Thoracic aorta (tissue), 2 donors: ENCODE results near the gene PDZRN3. TPM values are rescaled to one million over a fixed set of nuclear protein-coding genes. Genes with fewer than 3 reads are reported as not detected.

ENCODE experiments used
- ATAC-seq: fragments of 150-250 bp; one replicate; pipeline ENCODE4 v1.8.0; 2017; ENCODE audit warnings: low read depth; ENCODE audit not compliant: insufficient number of reproducible peaks, low FRiP score
- DNase-seq: peaks from one replicate; pipeline ENCODE4 v3.0.0-alpha.2; 2020; ENCODE audit warnings: low spot score
- H3K27ac ChIP-seq, 2 donors: fragments of 200-600 bp; sonication (generic); 1 replicate in 1 of 2; 2 replicates in 1 of 2; pipeline ENCODE4 v1.5.1; 2016; ENCODE audit warnings: mild to moderate bottlenecking in 2 of 2, moderate library complexity in 2 of 2
- H3K27me3 ChIP-seq: fragments of 200-600 bp; sonication (generic); replicated peaks from 2 replicates; pipeline ENCODE4 v1.6.0; 2016; ENCODE audit warnings: mild to moderate bottlenecking; ENCODE audit not compliant: insufficient read depth
- H3K36me3 ChIP-seq: fragments of 200-600 bp; sonication (generic); one replicate; pipeline ENCODE4 v1.5.1; 2016
- H3K4me1 ChIP-seq, 2 donors: fragments of 200-600 bp; sonication (generic); 1 replicate in 1 of 2; 2 replicates in 1 of 2; pipeline versions ENCODE4 v1.5.1 to v1.6.0; 2016; ENCODE audit warnings: low read depth in 2 of 2, mild to moderate bottlenecking in 1 of 2; ENCODE audit not compliant: control insufficient read depth in 1 of 2
- H3K4me3 ChIP-seq: fragments of 200-600 bp; sonication (generic); 2 replicates; pipeline ENCODE4 v1.5.1; 2016; ENCODE audit warnings: mild to moderate bottlenecking
- H3K9me3 ChIP-seq: fragments of 200-600 bp; sonication (generic); 2 replicates; pipeline ENCODE4 v1.5.1; 2016
- CTCF ChIP-seq: fragments of 200-600 bp; sonication (generic); IDR thresholded peaks from one replicate; pipeline ENCODE4 v1.5.1; 2019; ENCODE audit warnings: antibody characterized with exemption
- total RNA-seq, 2 donors: library from RNA; depleted of rRNA; stranded (reverse); fragments of >200 nt; gene quantifications; one replicate each; pipeline versions ENCODE4 v1.1.0 to v1.2.3, GENCODE V29; 2016

PDZRN3 gene
- total RNA-seq, 2 donors from 2014 or later, result 140 to 166 TPM

GRCh38 chr3:73408634-73409033 lies 216.1 kb downstream of the PDZRN3 start:
- Histone ChIP-seq H3K4me3 (no peak overlapping the region), H3K9me3 (no peaks in the 10 kb centered on the region), H3K27me3 (no peaks in the 10 kb centered on the region), H3K36me3 (peaks cover 4% of the 10 kb centered on the region), H3K4me1 (peaks cover 15 to 57% of the 10 kb centered on the region in 2 donors), H3K27ac (no peak overlapping the region)
- no peak for TF ChIP-seq CTCF
- DNase-seq, result no peak
- no peak for ATAC-seq

- DNase-seq, result no peak
- H3K27me3 ChIP-seq, result no peaks in the 10 kb centered on the region
- no peak for TF ChIP-seq CTCF
- peaks cover 15 to 57% of the 10 kb centered on the region in 2 donors for H3K4me1 ChIP-seq
- peaks cover 10% of the 10 kb centered on the region for H3K36me3 ChIP-seq
- H3K9me3 ChIP-seq, result no peaks in the 10 kb centered on the region
- ATAC-seq, result no peak
- no peak overlapping the region for H3K27ac ChIP-seq
- no peak overlapping the region for H3K4me3 ChIP-seq
These were observed 217.2 kb downstream of the PDZRN3 start for GRCh38 chr3:73407577-73407976.

GRCh38 chr3:73405853-73406252 lies 218.9 kb downstream of the PDZRN3 start:
- no peak overlapping the region for H3K27ac ChIP-seq
- no peak overlapping the region for H3K4me3 ChIP-seq
- H3K36me3 ChIP-seq, result peaks cover 10% of the 10 kb centered on the region
- no peak for DNase-seq
- peaks cover 15 to 63% of the 10 kb centered on the region in 2 donors for H3K4me1 ChIP-seq
- H3K27me3 ChIP-seq, result no peaks in the 10 kb centered on the region
- TF ChIP-seq CTCF, result no peak
- ATAC-seq, result no peak
- H3K9me3 ChIP-seq, result no peaks in the 10 kb centered on the region

- no peak overlapping the region for H3K4me3 ChIP-seq
- H3K9me3 ChIP-seq, result no peaks in the 10 kb centered on the region
- no peak for DNase-seq
- H3K27ac ChIP-seq, result no peak overlapping the region
- H3K36me3 ChIP-seq, result peaks cover 10% of the 10 kb centered on the region
- no peak for TF ChIP-seq CTCF
- no peak for ATAC-seq
- peaks cover 15 to 57% of the 10 kb centered on the region in 2 donors for H3K4me1 ChIP-seq
- no peaks in the 10 kb centered on the region for H3K27me3 ChIP-seq
These were observed 219.7 kb downstream of the PDZRN3 start for GRCh38 chr3:73405000-73405399.

GRCh38 chr3:73404435-73404834 lies 220.3 kb downstream of the PDZRN3 start:
- Histone ChIP-seq H3K27me3 (no peaks in the 10 kb centered on the region), H3K4me3 (no peak overlapping the region), H3K36me3 (peaks cover 10% of the 10 kb centered on the region), H3K27ac (no peak overlapping the region), H3K9me3 (no peaks in the 10 kb centered on the region), H3K4me1 (peaks cover 15 to 51% of the 10 kb centered on the region in 2 donors)
- no peak for TF ChIP-seq CTCF
- DNase-seq (no peak), ATAC-seq (no peak)
